ENCODE measurements around the gene RALGPS1. TPM values are rescaled to one million over a fixed set of nuclear protein-coding genes. Genes with fewer than 3 reads are reported as not detected.

The RALGPS1 gene
- total RNA-seq, 1 experiment from 2014 or later, result 18.6 TPM

DNA sequence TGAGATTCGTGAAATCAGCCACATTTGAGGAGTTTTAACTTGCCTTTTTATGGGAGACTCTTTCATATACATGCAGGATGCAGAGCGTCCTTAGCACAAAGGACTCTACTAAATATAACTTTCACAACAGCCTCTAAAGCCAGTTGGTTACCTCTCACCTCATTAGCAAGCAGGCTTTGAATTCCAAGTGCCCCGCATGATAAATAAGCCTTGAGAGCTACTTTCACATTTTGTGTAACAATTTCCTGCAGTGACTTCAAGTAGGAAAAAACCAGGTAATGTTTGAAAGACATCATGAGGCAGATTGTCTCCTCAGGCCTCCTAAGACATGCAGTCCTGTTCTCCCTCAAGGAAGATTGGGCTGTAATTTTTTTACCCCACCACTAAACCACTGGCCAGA is 50.5 kb downstream of the RALGPS1 start:
- Histone ChIP-seq H3K27me3 (ENCODE audit: insufficient read depth, low read length) (no peaks in the 10 kb centered on the region), H3K23ac (ENCODE audit: insufficient read length, low read depth, low read length) (no peak overlapping the region), H3K9me3 (ENCODE audit: control insufficient read depth, low read depth, low read length) (no peaks in the 10 kb centered on the region), H3K18ac (ENCODE audit: insufficient read length, low read depth, low read length) (no peak overlapping the region), H3K4ac (ENCODE audit: low read depth, low read length) (no peak overlapping the region), H2BK120ac (ENCODE audit: low read depth, low read length, poor library complexity, severe bottlenecking) (no peak overlapping the region), H3K9ac (ENCODE audit: extremely low read depth, insufficient read length, low read length) (no peak overlapping the region), H3K4me2 (ENCODE audit: insufficient read depth, insufficient read length, low read length) (no peak overlapping the region), H4K5ac (ENCODE audit: insufficient read length, low read depth, low read length) (no peak overlapping the region), H3K79me2 (ENCODE audit: insufficient read depth, low read length) (no peaks in the 10 kb centered on the region), H3K27ac (ENCODE audit: insufficient read length, low read depth, low read length) (no peak overlapping the region), H3K23me2 (ENCODE audit: insufficient read length, low read depth, low read length, poor library complexity, severe bottlenecking) (no peaks in the 10 kb centered on the region), H3T11ph (ENCODE audit: low read length) (no peak overlapping the region), H3K79me1 (ENCODE audit: insufficient read depth, low read depth, low read length, poor library complexity, severe bottlenecking) (no peaks in the 10 kb centered on the region), H2AK5ac (ENCODE audit: insufficient read length, low read length) (no peak overlapping the region), H3K4me1 (ENCODE audit: insufficient read depth, low read length) (peaks cover 2% of the 10 kb centered on the region), H2BK5ac (ENCODE audit: insufficient read length, low read length) (no peak overlapping the region), H3K56ac (ENCODE audit: insufficient read length, low read depth, low read length) (no peak overlapping the region), H2BK20ac (ENCODE audit: low read depth, low read length, poor library complexity, severe bottlenecking) (no peak overlapping the region), H3K14ac (ENCODE audit: insufficient read depth, low read length) (no peak overlapping the region), H2BK12ac (ENCODE audit: insufficient read length, low read depth, low read length) (no peak overlapping the region), H4K20me1 (ENCODE audit: control insufficient read depth, insufficient read depth, insufficient read length) (no peaks in the 10 kb centered on the region), H4K8ac (replicated peaks; ENCODE audit: insufficient read length, low read depth, low read length) (no peak overlapping the region), H2AFZ (ENCODE audit: low read length) (no peak overlapping the region), H4K91ac (ENCODE audit: insufficient read length, low read depth, low read length) (no peak overlapping the region), H2BK15ac (ENCODE audit: low read depth, low read length) (no peak overlapping the region)
- WGBS (ENCODE audit: extremely low coverage, insufficient read length, low lambda C conversion rate), result no CpG with 5 or more reads among the region's 3 CpGs
- no peaks in the 10 kb centered on the region for H3K27me3 Mint-ChIP-seq (ENCODE audit: low read depth)
- no peak for DNase-seq
- TF ChIP-seq CTCF (conservative IDR thresholded peaks at IDR 0.05), result no peak
- H3K36me3 Mint-ChIP-seq (ENCODE audit: insufficient read depth in 1 of 3, low read depth in 3 of 3), result peaks cover 0 to 6% (median 0%) of the 10 kb centered on the region in 3 experiments; a peak in 2 of 7 replicates
- peaks cover 16 to 17% of the 10 kb centered on the region in 2 experiments for H3K4me1 Mint-ChIP-seq
- no peaks in the 10 kb centered on the region for H3K9me3 Mint-ChIP-seq
- peak overlapping the region in 1 of 3 experiments; percentile 94; a peak in 2 of 7 replicates for H3K27ac Mint-ChIP-seq
- no peak overlapping the region for H3K4me3 Mint-ChIP-seq

Data from H9 (cell line).